Right lobe of liver (tissue), 4 donors: ENCODE data around the gene ATP6V1C2.

Source experiments
- POLR2A ChIP-seq: fragments of 450-650 bp; IDR thresholded peaks from one replicate; pipeline ENCODE4 v1.6.1; 2017; ENCODE audit warnings: antibody characterized with exemption, mild to moderate bottlenecking
- TF ChIP-seq, protein P1 (sequence below), 4 donors: fragments of 200-600 bp in 3 of 4; fragments of 450-650 bp in 1 of 4; IDR thresholded peaks; one replicate each; pipeline versions ENCODE4 v1.5.1 to v1.8.0; 2016 to 2022; ENCODE audit warnings: antibody characterized with exemption in 4 of 4, mild to moderate bottlenecking in 2 of 4
- donor health status: DM: no; HTN: no; CAD: no.
- donor health status: DM: no; HTN: no; CAD: no.
- donor health status: DM: no; HTN: yes; CAD: no.

DNA sequence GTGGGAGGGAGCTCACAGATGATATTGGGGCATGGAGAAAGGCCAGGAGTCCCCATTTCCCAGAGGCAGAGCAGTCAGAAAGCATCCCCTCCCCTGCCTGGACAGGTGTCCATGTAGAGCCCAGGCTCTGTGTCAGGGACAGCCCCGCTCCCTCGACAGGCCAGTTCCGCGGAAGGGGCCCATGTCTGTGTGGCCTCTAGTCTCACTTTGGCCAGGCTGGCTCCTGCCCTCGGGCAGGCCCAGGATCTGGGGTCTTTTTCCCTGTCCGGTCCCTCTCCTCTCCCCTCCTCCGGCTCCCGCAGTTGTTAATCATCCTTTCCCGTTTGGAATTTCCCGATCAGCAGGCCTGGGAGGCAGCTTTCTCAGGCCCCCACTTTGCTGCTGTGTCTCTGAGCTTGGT, 111.6 kb downstream of the ATP6V1C2 start:
- no peak for TF ChIP-seq POLR2A
- TF ChIP-seq, protein P1, sequence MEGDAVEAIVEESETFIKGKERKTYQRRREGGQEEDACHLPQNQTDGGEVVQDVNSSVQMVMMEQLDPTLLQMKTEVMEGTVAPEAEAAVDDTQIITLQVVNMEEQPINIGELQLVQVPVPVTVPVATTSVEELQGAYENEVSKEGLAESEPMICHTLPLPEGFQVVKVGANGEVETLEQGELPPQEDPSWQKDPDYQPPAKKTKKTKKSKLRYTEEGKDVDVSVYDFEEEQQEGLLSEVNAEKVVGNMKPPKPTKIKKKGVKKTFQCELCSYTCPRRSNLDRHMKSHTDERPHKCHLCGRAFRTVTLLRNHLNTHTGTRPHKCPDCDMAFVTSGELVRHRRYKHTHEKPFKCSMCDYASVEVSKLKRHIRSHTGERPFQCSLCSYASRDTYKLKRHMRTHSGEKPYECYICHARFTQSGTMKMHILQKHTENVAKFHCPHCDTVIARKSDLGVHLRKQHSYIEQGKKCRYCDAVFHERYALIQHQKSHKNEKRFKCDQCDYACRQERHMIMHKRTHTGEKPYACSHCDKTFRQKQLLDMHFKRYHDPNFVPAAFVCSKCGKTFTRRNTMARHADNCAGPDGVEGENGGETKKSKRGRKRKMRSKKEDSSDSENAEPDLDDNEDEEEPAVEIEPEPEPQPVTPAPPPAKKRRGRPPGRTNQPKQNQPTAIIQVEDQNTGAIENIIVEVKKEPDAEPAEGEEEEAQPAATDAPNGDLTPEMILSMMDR (IDR thresholded peaks at IDR 0.05) = no peak
